HG03342 (cell line): ENCODE results near the gene SOX5.

Source experiments
- ATAC-seq: cut with Tn5 transposase; IDR thresholded peaks from one replicate; pipeline ENCODE4 v1.9.1; 2021; ENCODE audit warnings: mild to moderate bottlenecking, moderate library complexity; ENCODE audit not compliant: unreplicated experiment

SOX5 gene

DNA sequence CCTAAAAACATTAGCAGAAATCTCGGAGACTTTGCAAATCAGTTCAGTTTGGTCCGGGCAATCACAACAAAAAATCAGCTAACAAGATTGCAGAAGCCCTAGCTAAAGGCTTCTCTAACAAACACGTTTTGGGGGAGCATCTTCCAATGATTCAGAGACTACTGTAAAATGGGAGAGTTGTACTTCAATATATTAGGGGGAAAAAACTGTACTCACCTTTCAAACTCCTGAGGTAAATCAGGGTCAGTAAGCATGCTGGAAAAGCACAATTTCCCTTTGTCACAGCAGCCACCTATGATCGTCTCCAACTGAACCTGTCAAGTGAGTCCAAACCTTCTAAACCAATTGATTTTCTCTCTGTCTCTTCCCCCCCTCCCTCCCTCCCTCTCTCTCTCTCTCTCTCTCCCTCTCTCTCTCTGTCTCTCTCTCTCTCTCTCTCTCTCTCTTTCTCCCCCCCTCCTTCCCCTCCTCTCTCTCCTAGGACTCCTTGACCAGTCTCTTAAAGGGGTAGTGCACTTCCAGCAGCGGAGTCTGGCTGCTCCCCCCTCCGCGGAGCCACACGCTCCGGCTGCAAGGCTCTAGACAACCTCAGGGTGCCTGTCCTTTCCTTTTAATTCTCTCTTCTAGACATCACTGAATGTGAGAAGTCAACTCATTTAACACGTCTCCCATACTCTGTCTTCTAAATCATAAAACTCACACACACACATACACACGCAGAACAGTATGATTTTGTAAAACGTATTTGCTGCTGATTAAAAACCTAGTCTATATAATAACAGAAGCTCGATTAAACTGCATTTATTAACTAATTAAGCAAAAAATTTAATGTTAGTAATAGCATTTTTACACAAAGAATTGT lies at the start of gene SOX5:
SOX5 (minus strand) TSS at position 323 of the 862 bp plus-strand sequence; CDS start at position 254, 69 bp downstream.
- no peak for ATAC-seq

DNA sequence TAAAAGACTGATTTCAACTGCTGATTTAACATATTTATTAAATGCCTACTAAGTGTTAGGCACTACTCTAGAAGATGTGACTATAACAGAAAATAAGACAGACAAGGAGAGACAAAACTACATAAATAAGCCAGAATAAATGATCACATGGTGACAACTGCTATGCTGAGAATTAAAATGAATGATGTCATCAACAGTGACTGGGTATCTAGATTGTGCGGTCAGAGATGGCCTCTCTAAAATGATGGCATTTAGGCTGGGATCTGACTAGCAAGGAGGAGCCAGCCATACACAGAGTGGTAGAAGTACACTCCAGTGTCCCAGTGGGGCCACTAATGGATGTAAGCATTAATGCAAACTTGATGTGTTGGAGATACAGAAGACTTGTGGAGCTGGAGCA lies 37.6 kb upstream of the SOX5 start:
- ATAC-seq, result no peak

DNA sequence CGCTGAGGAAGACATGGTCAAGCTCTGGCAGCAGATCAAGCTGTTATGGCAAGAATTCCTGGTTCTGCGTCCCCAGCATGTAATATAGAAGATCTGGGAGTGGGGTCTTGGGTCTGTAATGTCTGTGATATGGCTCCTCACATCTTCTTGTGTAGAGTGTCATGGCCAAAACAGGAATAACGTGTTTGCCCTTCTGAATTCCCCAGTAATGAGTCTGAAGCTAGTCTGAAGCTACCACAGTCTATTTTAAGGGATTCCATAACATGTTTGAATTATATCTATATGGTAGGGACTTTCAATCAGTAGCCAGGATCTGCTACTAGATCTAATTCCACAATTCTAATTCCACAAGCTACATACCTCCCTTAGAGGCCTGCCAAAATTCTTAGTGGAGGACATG lies 31.4 kb upstream of the SOX5 start:
- no peak for ATAC-seq

DNA sequence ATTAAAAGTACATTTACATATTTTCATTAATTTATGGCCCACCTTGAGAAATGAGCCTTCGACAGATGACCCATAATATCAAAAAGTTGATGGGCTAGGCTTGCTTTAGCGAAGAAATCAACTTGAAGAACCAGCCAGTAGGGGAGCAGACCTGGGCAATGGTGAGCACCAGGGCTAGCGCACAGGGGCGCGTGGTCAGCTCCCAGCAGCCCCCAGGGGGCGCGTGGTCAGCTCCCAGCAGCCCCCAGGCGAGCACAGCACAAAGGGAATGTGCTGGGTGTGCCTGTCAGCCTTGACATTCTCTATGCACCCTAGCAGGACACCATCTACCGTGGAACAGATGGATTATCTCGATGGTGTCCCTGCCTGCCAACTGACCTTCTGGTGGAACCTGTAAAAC lies 15.3 kb upstream of the SOX5 start:
- no peak for ATAC-seq

DNA sequence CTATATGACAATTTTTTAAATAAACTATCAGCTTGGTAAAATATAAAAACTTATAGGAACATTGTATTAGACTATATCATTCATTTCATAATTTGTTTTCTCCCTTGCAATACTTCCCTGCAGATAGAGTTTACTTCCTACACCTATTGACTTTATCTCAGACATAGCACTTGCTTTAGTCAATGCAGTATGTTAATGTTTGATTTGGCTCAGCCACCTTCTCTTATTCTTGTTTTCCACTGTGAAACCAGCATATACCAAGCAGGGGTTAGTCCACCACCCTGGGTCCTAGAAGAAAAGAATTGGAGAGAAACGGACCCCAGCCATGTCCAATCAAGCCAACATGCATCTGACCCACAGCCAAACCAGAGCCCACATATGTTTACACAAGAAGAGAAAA lies 10.4 kb upstream of the SOX5 start:
- no peak for ATAC-seq

DNA sequence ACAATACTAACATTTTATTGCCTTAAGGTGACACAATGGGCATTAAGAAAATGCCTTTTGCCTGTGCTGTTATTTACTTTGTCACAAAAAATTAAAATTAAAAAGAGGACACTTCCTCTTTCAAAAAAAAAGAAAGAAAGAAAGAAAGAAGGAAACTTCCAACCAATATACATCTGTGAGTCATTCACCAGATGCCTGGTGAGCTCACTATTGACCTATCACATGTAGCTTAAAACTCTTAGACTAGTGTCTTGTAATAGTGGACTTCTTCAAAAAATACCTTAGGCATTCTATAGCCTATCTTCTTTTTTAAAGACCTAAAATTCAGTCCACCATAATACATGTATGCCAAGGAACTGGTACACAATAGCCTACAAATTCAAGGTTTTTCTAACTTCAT lies 4.9 kb upstream of the SOX5 start:
- ATAC-seq, result no peak

DNA sequence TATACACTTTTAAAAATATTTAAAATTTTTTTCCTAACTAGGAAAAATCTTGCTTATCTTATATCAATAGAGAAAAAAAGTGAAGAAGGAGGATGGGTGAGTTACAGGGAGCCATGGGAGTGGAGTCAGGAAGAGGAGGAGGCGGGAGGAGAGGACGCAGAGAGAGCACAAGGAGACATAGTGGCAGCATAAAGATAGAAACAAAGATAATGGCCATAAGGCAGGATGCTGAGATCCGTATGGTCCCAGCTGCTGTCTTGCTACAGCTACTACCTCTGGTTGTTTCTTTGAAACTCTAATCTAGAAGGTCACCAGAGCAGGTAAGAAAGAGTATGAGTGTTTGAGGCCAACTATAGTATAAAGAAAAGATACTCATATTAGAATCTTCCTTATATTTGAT lies 2.6 kb upstream of the SOX5 start:
- ATAC-seq, result no peak

DNA sequence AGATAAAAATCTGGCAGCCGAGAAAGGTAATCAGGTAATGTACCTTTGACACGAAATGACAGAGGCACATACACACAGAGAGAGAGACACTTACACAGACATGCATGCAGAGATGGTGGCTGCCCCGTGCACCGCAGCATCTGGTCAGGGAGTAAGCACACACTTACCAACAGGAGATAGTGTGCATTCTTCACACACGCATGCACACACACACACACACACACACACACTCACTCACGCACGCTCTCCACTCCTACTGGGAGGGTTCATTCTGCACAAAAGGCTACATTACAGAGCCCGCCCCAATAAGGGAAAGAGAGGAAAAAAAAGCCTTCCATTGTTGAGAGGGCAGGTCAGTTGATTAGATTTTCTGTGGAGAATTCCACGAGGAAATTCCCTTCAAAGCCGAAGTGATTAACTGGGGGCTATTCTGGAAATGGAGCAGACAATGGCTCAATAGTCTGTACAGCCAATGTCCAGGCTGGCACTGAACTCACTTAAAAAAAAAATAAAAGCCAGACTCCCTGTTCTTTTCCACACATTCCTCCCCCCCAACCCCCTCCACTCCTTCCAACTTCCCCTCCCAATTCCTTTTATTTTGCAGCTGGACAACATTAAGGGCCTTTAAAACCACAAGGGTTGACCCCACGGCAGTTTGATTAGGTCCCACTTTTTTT lies 1.4 kb upstream of the SOX5 start:
- ATAC-seq, result no peak

DNA sequence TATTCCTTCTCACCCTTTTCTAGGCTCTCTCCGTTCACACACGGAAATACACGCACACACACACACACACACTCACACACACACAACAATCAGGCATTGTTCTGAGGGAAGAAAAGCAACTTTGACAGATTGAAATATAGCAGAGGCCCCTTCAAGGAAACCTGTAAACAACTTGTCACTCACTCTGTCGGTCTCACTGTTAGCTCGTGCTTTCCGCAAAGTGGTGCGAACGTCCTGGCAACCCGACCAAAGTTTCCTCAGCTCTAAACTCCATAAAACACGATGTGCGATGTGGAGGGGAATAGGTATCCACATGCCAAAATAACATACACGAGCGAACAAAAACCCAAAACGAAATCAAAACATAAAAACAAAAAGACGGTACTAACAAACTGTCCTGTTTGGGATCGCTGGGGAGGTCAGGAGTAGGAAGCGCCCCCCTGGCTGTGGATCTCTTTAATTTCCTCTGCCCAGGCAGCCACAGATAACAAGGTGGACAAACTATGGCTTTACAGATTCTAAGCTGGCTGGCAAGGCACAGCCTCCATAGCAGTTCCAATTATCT lies 822 bp upstream of the SOX5 start:
- no peak for ATAC-seq

DNA sequence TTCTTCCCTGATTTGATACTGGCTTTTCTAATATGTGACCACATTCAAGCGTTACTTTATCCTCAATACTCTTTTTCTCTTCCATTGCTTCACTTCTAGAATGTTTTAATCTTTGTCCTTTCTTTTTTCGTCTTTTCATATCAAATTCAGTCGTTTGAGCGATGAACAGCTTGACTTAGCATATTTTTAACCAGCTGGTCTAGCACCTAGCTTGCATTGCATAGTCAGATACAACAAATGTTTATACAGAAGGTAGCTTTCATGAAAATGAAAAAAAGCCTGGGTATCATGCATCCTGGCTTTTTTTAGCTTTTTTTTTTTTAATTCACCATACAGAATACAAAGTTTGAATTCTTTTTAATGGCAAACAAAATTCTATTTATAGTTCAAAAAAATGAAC lies 1.2 kb downstream of the SOX5 start:
- no peak for ATAC-seq

DNA sequence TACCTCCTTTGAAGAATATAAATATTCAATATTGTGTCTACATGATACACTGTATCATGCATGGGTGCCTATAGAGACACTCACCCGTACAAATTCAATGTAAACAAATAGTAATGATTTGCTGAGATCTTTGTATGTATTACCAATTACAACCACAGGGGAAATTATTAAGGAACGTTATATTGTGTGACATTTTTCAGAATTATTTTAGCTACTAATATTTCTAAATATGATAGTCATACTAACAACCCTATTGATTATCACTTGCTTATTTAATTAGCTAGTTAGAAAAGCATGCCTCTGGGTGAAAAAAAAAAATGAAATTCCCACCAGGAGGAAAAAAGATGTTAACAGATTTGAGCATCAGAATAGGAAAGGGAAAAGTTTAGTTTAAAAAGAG lies 2.1 kb downstream of the SOX5 start:
- ATAC-seq, result no peak

DNA sequence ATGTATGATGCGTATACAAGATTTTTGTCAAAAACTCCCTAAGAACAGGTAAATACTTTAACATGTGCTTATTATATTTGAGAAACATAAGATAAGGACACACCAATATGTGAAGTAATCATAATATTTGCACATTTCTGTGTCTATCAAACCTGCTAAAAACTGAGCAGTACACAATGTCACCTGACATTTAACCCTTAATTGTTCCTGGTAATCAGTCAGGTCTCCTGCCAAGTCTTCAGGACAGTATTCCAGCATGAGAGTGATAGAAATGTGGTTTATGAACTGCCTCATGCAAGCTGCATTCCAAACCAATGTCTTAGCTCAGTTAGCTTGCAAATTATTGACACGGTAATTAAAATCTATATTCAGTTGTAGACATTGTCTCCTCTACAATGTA lies 4.2 kb downstream of the SOX5 start:
- no peak for ATAC-seq

DNA sequence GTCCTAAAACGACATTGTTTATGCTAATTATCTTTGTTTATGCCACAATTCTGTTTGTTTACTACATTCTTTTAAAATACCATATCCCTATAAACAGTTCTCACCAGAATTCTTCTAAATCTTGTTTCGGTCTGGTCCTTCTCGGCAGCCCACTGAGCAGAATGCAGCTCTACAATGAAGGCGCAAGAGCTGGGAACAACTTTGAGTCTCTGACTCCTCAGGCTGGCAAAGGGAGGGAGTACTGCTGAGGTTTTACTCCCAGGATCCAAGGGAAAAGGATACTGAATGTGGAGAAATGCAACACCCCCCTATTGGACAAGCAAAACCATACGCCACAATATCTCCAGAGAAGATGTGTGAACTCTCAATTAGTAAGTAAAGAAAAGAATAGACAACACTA lies 5.4 kb downstream of the SOX5 start:
- no peak for ATAC-seq

DNA sequence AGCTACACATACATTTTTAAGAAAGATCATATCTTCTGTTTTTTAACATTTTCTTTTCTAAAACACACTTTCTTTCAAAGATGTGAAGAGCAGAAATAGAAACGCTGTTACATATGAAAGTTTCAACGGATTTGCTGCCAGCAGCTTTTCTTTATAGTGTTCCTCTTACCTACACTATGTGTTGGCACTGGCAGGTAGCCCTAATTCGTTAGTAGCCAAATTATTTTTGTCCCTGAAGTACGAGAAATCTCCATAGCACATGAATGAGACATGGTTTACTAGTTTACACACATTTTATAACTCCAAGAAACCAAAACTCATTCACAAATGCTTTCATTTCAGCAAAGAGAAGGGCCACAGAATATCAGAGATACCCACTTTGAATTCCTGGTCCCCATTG lies 6.6 kb downstream of the SOX5 start:
- ATAC-seq, result no peak

DNA sequence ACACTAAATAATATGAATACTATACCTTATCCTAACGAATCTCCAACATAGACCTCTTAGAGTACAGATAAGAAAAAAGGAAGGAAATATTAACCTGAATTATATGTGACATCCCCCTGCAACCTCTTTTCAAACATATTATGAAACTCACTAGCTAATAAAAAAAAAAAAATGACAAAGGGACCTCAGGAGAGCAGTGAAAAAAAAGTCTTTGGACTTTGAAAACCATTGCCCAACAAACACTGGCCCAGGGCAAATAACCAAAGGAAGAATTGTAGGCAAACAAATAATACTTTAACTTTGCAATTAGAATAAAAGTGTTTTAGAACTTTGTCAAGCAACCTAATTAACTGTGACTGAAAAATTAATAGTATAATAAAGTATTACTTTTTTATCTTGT lies 7.7 kb downstream of the SOX5 start:
- no peak for ATAC-seq

DNA sequence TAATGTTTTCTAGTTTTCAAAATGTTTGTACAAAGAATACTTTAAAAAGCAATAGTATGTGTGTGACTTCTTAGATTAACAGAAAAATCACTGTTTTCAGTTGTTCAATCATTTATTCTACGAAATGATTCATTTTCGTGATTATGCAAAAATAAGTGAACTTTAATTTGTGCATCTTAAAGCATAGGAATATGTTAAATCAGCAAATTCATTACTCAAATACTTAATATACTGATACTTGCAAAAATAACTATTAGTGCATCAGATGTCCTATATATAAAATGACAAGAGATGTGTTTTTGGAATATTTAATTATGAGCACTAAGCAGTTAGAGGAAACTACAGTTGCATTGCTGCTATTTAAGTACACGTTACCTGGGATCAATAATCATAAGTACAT lies 11.0 kb downstream of the SOX5 start:
- ATAC-seq, result no peak

DNA sequence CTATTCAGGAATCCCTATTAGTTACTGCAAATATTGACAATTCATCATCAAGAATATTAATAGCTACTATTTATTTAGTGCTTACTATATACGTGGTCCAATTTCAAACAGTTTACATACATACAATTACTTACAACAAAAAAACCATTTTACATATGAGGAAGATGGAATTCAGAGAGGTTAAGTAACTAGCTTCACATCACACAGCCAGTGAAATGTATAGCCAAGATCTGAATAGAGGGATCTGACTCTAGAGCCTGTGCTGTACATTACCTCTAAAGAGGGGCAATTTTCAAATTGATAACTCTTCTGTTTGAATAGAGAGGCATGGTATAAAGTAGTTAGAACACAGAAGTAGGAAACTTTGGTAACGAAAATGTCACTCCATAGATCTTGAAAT lies 18.3 kb downstream of the SOX5 start:
- ATAC-seq, result no peak

DNA sequence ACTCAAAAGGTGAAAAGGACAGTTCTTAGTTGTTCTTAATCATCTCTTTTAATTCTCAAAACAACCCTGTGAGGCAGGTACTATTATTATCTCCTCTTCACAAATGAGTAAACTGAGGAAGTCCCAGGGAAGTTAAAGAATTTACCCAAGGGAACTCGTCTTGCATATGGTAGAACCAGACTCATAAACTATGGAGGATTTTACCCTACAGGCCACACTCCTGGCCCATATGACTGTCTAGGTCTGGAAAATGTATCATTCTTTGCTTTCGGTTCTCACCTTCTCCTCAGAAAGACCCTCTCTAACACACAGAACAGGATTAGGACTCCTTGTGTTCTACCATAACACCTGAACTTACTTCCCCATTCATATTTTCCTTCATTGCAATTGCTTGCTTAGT lies 18.9 kb downstream of the SOX5 start:
- ATAC-seq, result no peak

DNA sequence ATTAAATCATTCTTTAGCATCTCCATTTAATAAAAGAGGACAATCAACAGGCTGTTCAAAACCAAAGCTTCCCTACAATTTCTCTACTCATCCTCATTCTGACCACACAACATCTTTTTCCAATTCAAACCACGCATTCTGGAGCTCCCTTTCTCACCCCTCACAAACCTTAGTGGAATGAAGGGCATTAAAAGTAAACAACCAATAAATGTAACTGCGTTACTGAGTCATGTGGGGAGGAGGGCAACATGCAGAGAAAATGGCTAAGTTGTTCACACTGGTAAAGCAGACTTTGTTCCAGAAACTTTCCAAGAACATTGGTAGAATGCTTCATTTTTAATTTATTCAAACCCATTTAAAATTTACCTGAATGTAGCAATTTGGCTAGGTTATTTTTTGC lies 19.6 kb downstream of the SOX5 start:
- ATAC-seq, result no peak

DNA sequence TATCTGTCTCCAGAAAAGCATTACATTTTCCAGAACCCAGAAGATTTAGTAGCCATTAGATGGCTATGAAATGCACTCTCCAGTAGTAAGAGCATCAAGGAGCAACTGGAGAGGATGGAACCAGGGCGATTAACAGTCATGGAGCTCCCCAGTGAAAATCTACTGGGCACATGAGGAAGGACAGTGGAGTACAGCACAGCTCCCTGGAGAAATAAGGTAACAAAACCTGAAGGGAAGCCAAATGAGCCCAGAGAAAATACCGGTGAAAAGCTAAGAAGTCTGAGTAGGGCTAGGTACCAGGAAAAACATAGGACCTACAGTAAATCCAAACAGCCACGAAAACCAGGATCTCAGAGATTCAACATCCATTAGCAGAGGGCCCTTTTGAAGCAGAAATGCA lies 21.6 kb downstream of the SOX5 start:
- no peak for ATAC-seq

DNA sequence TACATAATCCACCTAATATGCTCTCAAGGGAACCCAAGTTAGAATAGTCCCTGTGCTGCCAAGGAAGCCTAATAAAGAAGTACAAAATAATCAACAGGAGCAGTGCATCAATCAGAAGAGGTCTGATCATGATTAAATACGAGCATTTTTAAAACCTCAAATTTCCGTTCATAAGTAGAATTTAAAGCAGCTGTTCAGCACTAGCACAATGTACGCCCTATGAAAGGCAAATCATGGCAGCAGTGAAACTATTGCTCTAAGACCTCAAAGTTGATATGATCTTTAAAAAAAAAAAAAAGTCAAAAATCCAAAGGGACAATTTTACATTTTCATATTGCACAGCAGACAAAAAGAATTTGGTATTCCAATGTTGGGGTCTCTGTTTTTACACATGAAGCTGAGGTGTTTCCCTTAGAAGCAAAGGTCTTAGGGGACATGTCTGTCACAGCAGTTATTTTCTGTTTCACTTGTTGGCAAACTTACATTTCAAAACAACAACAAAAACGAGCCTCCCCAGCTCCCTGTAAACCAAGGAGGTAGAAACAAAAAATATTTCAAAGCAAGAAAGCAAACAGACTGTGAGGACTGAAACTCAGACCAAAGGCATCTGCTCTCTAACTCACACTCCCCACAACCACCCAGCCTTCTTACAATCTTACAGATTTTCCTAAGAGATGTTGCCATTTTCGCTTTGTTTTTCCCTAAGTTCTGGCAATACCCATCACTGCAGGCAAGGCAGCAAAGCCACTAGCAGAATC lies 28.2 kb downstream of the SOX5 start:
- no peak for ATAC-seq

DNA sequence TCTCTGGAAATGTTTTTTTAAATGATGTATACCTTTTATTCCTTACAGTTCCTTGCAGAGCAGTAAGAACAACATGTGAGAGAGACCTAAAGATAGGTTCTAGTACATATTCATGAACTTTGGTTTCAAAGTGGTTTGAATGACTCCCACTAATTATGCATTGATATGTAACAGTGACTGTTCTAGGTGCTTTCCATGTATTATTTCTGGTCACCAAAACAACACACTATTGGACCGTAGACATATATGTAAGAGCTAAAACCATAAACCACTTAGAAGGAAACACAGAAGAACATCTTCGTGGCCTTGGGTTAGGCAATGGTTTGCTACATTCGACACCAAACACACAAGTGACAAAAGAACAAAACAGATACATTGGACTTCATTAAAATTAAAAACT lies 37.9 kb downstream of the SOX5 start:
- ATAC-seq, result no peak
